T-helper 2 cell (primary cell): ENCODE measurements around the gene PCK2.

Source experiments
- DNase-seq, 5 experiments: peaks; one replicate each; pipeline versions ENCODE4 v3.0.0 to v3.0.0-alpha.2; 2012 to 2022

PCK2 gene

GRCh38 chr14:24139272-24139934 lies 45.3 kb downstream of the PCK2 start:
- DNase-seq: peak in 1 of 5 experiments; percentile 48

GRCh38 chr14:24141097-24141880 lies 47.2 kb downstream of the PCK2 start, which contains the start of gene EMC9:
Gene EMC9 (minus strand): TSS chr14:24141591. CDS start chr14:24141304, 287 bp downstream.
- peak; percentile 98 to 100 (median 99) for DNase-seq

- DNase-seq: no peak
Measured at GRCh38 chr14:24143511-24143910, 49.4 kb downstream of the PCK2 start.

- DNase-seq: no peak
Measured at GRCh38 chr14:24144451-24144850, 50.3 kb downstream of the PCK2 start.

GRCh38 chr14:24145219-24145618 lies 51.1 kb downstream of the PCK2 start:
- DNase-seq: no peak

- DNase-seq: peak in 1 of 5 experiments; percentile 54
Measured at GRCh38 chr14:24145690-24146452, 51.8 kb downstream of the PCK2 start.

GRCh38 chr14:24146453-24146977 lies 52.4 kb downstream of the PCK2 start, which contains the start of gene PSME2:
Gene PSME2 (minus strand): TSS chr14:24146610. CDS start chr14:24146581, 29 bp downstream.
- peak; percentile 71 to 93 (median 80) for DNase-seq

GRCh38 chr14:24146978-24147760 lies 53.1 kb downstream of the PCK2 start, which contains the start of gene RNF31:
Gene RNF31 (plus strand): TSS chr14:24147498. CDS start chr14:24147699, 201 bp downstream.
- DNase-seq: peak; percentile 94 to 99 (median 98)

- no peak for DNase-seq
Measured at GRCh38 chr14:24147761-24148428, 53.8 kb downstream of the PCK2 start.

- no peak for DNase-seq
Measured at GRCh38 chr14:24149302-24149969, 55.3 kb downstream of the PCK2 start.

- DNase-seq: no peak
Measured at GRCh38 chr14:24150061-24150460, 56.0 kb downstream of the PCK2 start.

- DNase-seq: no peak
Measured at GRCh38 chr14:24150567-24150966, 56.5 kb downstream of the PCK2 start.

- no peak for DNase-seq
Measured at GRCh38 chr14:24150993-24151392, 56.9 kb downstream of the PCK2 start.

- no peak for DNase-seq
Measured at GRCh38 chr14:24151404-24152080, 57.4 kb downstream of the PCK2 start.
